ENCODE results near the gene COP1.
"Not testable (repeated sequence)": the region's sequence is repeated elsewhere in the genome, so short reads cannot be mapped to it uniquely, and the experiment has no call there.

COP1 gene

GRCh38 chr1:176033881-176034280, 173.2 kb downstream of the COP1 start:
- no peak for DNase-seq (ENCODE audit: low spot score)

- no peak for DNase-seq (ENCODE audit: low spot score)
Observed at GRCh38 chr1:176033474-176033873, 173.6 kb downstream of the COP1 start.

- DNase-seq (ENCODE audit: low spot score) = no peak
Observed at GRCh38 chr1:176032040-176032645, 174.9 kb downstream of the COP1 start.

GRCh38 chr1:176029609-176030008, 177.5 kb downstream of the COP1 start:
- DNase-seq (ENCODE audit: low spot score) = no peak

- no peak for DNase-seq (ENCODE audit: low spot score)
Observed at GRCh38 chr1:176029155-176029554, 177.9 kb downstream of the COP1 start.

GRCh38 chr1:176027934-176028333, 179.2 kb downstream of the COP1 start:
- not testable (repeated sequence) for DNase-seq (ENCODE audit: low spot score)

- no peak for DNase-seq (ENCODE audit: low spot score)
Observed at GRCh38 chr1:176022574-176022973, 184.5 kb downstream of the COP1 start.

GRCh38 chr1:176017722-176018121, 189.4 kb downstream of the COP1 start:
- no peak for DNase-seq (ENCODE audit: low spot score)

GRCh38 chr1:176009951-176010350, 197.1 kb downstream of the COP1 start:
- DNase-seq (ENCODE audit: low spot score) = no peak

- not testable (repeated sequence) for DNase-seq (ENCODE audit: low spot score)
Observed at GRCh38 chr1:176007756-176008389, 199.2 kb downstream of the COP1 start.

GRCh38 chr1:175994660-175995059, 212.4 kb downstream of the COP1 start:
- not testable (repeated sequence) for DNase-seq (ENCODE audit: low spot score)

- not testable (repeated sequence) for DNase-seq (ENCODE audit: low spot score)
Observed at GRCh38 chr1:175992825-175993224, 214.3 kb downstream of the COP1 start.

- DNase-seq (ENCODE audit: low spot score) = not testable (repeated sequence)
Observed at GRCh38 chr1:175992202-175992601, 214.9 kb downstream of the COP1 start.

GRCh38 chr1:175984813-175985212, 222.3 kb downstream of the COP1 start:
- no peak for DNase-seq (ENCODE audit: low spot score)

GRCh38 chr1:175984057-175984812, 222.9 kb downstream of the COP1 start:
- no peak for DNase-seq (ENCODE audit: low spot score)

- DNase-seq (ENCODE audit: low spot score) = not testable (repeated sequence)
Observed at GRCh38 chr1:175983363-175983762, 223.7 kb downstream of the COP1 start.

- no peak for DNase-seq (ENCODE audit: low spot score)
Observed at GRCh38 chr1:175981128-175981527, 226.0 kb downstream of the COP1 start.

GRCh38 chr1:175978926-175979325, 228.2 kb downstream of the COP1 start:
- no peak for DNase-seq (ENCODE audit: low spot score)

GRCh38 chr1:175978476-175978875, 228.6 kb downstream of the COP1 start:
- DNase-seq (ENCODE audit: low spot score) = no peak

GRCh38 chr1:175976865-175977642, 230.0 kb downstream of the COP1 start:
- DNase-seq (ENCODE audit: low spot score) = no peak

- DNase-seq (ENCODE audit: low spot score) = no peak
Observed at GRCh38 chr1:175969231-175969630, 237.9 kb downstream of the COP1 start.

GRCh38 chr1:175968486-175969172, 238.5 kb downstream of the COP1 start:
- DNase-seq (ENCODE audit: low spot score) = no peak

Measured in hematopoietic multipotent progenitor cell treated with erythropoietin and hydrocortisone succinate and interleukin-3 and kit ligand, for 17 days (in vitro differentiated cells).